HL-60 (cell line): ENCODE measurements around the gene NKX2-3.

Experiments
- DNase-seq, 2 experiments: peaks; one replicate each; pipeline ENCODE4 v3.0.0-alpha.2; 2010 to 2020; ENCODE audit warnings: low read depth in 1 of 2, low spot score in 1 of 2
- H3K27ac ChIP-seq: fragments of 250-450 bp; sonication (Bioruptor Pico); replicated peaks from 2 replicates; pipeline ENCODE4 v1.5.1; 2020; ENCODE audit warnings: mild to moderate bottlenecking, moderate library complexity
- H3K27me3 ChIP-seq: fragments of 250-450 bp; sonication (Bioruptor Pico); 2 replicates; pipeline ENCODE4 v1.5.1; 2021; ENCODE audit warnings: mild to moderate bottlenecking, moderate library complexity; ENCODE audit not compliant: insufficient read depth, poor library complexity, severe bottlenecking
- H3K4me3 ChIP-seq: replicated peaks from 2 replicates; pipeline ENCODE4 v1.5.1; 2011; ENCODE audit warnings: mild to moderate bottlenecking, control low read depth, low read length; ENCODE audit not compliant: insufficient read depth
- CTCF ChIP-seq: IDR thresholded peaks from one replicate; pipeline ENCODE4 v1.5.1; 2011; ENCODE audit warnings: low read length, control low read depth, inconsistent platforms; ENCODE audit not compliant: insufficient read depth
- GABPA ChIP-seq: IDR thresholded peaks from 2 replicates; pipeline ENCODE4 v1.6.1; 2012; ENCODE audit warnings: low read depth
- POLR2AphosphoS5 ChIP-seq: IDR thresholded peaks from 2 replicates; pipeline ENCODE4 v1.6.1; 2012; ENCODE audit warnings: low read depth
- REST ChIP-seq: IDR thresholded peaks from 2 replicates; pipeline ENCODE4 v1.6.1; 2012; ENCODE audit warnings: low read depth; ENCODE audit not compliant: insufficient replicate concordance
- SPI1 ChIP-seq: IDR thresholded peaks from 2 replicates; pipeline ENCODE4 v1.6.1; 2012; ENCODE audit warnings: low read depth, mild to moderate bottlenecking, borderline replicate concordance

Gene NKX2-3

GRCh38 chr10:99560277-99561126 lies 27.8 kb downstream of the NKX2-3 start:
- DNase-seq, result peak in 1 of 2 experiments; percentile 49
- H3K27ac ChIP-seq, result no peak overlapping the region
- H3K27me3 ChIP-seq, result peaks cover 5% of the 10 kb centered on the region
- no peak overlapping the region for H3K4me3 ChIP-seq
- TF ChIP-seq GABPA, result no peak
- TF ChIP-seq REST, result no peak
- no peak for TF ChIP-seq POLR2AphosphoS5
- TF ChIP-seq CTCF, result peak; percentile 44

GRCh38 chr10:99562631-99563030 lies 29.9 kb downstream of the NKX2-3 start:
- TF ChIP-seq POLR2AphosphoS5 (no peak), SPI1 (no peak), REST (no peak), GABPA (no peak), CTCF (no peak)
- DNase-seq, result no peak
- Histone ChIP-seq H3K27me3 (peaks cover 5% of the 10 kb centered on the region), H3K27ac (no peak overlapping the region), H3K4me3 (no peak overlapping the region)

- Histone ChIP-seq H3K27ac (no peak overlapping the region), H3K4me3 (no peak overlapping the region), H3K27me3 (peaks cover 5% of the 10 kb centered on the region)
- TF ChIP-seq GABPA (no peak), POLR2AphosphoS5 (no peak), SPI1 (no peak), REST (no peak), CTCF (no peak)
- DNase-seq, result no peak
Measured at GRCh38 chr10:99564361-99564760, 31.6 kb downstream of the NKX2-3 start.
